Measurements from ENCODE around the gene MRPS6. TPM values are rescaled to one million over a fixed set of nuclear protein-coding genes. Genes with fewer than 3 reads are reported as not detected.
A peak's percentile ranks its signal among the peaks of the same experiment; 100 is the strongest.

MRPS6 gene
- total RNA-seq, 1 experiment from 2014 or later, result 32.6 TPM

DNA sequence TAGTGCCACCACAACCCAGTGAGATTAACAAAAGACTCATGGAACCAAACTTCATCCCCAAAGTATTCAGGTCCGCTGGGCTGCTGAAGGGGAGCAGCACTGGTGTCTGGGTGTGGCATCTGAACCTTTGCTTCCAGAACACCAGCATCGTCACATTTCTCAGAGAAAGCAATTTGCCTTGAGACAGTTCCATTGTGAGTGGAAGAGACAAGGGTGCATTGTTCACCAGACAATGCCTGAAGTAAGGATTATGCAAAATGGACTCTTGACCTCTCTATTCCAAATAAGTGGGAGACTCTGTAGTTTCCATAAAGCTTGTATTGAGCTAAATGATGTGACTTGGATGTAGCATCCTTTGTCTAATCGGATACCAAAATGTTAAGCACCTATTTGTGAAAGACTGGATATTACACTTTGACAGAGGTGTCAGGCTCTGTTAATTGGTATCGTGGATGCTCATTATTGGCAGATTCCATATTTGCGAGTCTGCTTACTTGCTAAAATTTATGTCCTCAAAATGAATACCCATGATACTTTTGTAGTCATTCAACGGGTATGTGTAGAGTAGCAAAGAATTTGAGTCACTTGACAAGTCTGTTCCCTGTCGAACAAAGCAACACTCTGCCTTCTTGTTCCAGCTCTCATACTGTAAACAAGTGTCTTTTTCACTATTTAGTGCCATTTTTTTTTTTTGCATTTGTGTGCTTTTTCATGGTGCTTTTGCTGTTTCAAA is 75.6 kb downstream of the MRPS6 start:
- no peak overlapping the region for H3K27ac ChIP-seq
- no peak overlapping the region for H3K4me3 ChIP-seq

DNA sequence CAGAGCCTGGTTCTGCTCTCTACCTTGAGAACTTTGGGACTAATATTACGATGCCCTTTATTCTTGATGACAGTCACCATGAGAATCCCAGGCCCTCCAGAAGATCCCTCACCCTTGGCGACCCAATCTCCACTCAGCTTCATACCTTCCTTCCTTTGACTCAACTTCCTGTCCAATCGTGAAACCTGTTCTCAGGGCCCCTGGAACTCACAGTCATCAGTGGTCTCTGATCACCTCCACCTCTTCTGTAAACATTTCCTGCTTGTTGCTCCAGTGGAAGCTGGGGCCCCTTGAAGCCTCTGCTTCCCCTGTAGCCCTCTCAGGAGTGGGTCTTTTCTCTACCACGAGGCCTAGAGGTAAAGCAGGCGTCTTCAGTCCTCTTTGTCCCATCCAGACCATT is 79.1 kb downstream of the MRPS6 start:
- no peak overlapping the region for H3K4me3 ChIP-seq
- H3K27me3 ChIP-seq, result no peaks in the 10 kb centered on the region
- peaks cover 9% of the 10 kb centered on the region; the same call in 1 of the 2 replicates for H3K4me1 ChIP-seq
- no peaks in the 10 kb centered on the region for H3K9me3 ChIP-seq (replicated peaks)
- no peaks in the 10 kb centered on the region for H3K36me3 ChIP-seq
- H3K27ac ChIP-seq, result no peak overlapping the region
- DNase-seq, result no peak

More for the DNA sequence above, 75.6 kb downstream of the MRPS6 start:
- H3K36me3 ChIP-seq, result no peaks in the 10 kb centered on the region
- no peak for DNase-seq
- H3K9me3 ChIP-seq (replicated peaks), result peaks cover 3% of the 10 kb centered on the region; the same call in 1 of the 2 replicates
- H3K4me1 ChIP-seq, result peaks cover 9% of the 10 kb centered on the region; the same call in 1 of the 2 replicates
- H3K27me3 ChIP-seq, result no peaks in the 10 kb centered on the region

DNA sequence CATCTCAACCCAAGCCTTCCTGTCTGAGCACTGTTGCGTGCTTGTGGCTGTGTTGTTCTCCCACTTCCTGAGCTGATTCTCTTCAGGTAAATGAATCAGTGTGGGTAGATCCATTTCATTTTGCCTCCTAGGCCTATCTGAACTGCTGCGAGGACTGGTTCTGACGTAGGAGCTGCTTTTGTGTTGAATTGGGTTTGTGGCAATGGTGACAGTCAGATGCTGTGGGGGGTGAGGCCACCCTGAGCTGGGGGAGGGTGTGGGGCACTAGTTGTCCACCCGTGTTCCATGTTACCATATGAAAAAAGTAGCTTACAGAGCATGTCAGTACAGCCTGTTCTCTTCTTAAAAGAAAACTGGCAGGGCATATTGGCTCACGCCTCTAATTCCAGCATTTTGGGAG is 81.5 kb downstream of the MRPS6 start:
- no peak overlapping the region for H3K27ac ChIP-seq
- no peaks in the 10 kb centered on the region for H3K9me3 ChIP-seq (replicated peaks)
- no peak for DNase-seq
- no peaks in the 10 kb centered on the region for H3K36me3 ChIP-seq
- H3K27me3 ChIP-seq, result no peaks in the 10 kb centered on the region
- H3K4me3 ChIP-seq, result no peak overlapping the region
- no peaks in the 10 kb centered on the region for H3K4me1 ChIP-seq

DNA sequence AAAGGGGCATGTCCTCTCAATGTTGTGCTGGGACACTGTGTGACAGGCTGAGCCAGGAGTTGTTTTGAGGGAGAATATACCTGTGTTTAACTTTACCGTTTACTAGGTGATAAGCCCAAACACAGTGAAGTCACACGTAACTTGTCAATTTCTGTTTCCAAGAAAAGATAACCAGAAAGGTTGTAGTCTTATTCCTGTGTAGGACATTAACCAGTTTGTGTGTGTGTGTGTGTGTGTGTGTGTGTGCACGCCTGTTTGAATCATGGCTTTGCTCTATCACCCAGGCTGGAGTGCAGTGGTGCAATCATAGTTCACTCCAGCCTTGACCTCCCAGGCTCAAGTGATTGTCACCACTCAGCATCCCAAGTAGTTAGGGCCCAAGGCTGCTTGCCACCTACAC is 83.6 kb downstream of the MRPS6 start:
- no peaks in the 10 kb centered on the region for H3K36me3 ChIP-seq
- H3K9me3 ChIP-seq (replicated peaks), result no peaks in the 10 kb centered on the region
- H3K4me3 ChIP-seq, result no peak overlapping the region
- no peak overlapping the region for H3K27ac ChIP-seq
- no peak for DNase-seq
- H3K27me3 ChIP-seq, result no peaks in the 10 kb centered on the region
- no peaks in the 10 kb centered on the region for H3K4me1 ChIP-seq

DNA sequence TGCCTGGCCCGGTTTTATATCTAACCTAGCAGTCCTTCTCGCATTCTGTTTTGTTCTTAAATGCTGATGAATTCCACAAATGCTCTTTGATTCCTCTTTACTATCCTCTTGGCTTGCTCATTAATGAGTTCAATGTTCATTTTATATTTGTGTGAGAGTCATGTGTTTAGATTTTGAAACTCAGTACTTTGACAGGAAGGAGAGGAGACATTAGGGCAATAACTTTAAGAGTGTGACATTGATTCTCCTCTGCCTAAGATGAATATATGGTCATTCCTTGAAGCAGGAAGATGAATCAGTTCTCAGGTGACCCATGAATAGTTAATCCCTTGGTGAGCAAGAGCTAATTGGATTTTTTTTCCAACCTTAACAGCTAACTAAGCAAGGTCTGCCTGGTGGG is 84.1 kb downstream of the MRPS6 start:
- H3K36me3 ChIP-seq, result no peaks in the 10 kb centered on the region
- H3K4me1 ChIP-seq, result no peaks in the 10 kb centered on the region
- no peak for DNase-seq
- no peaks in the 10 kb centered on the region for H3K9me3 ChIP-seq (replicated peaks)
- no peak overlapping the region for H3K27ac ChIP-seq
- H3K27me3 ChIP-seq, result no peaks in the 10 kb centered on the region
- H3K4me3 ChIP-seq, result no peak overlapping the region

DNA sequence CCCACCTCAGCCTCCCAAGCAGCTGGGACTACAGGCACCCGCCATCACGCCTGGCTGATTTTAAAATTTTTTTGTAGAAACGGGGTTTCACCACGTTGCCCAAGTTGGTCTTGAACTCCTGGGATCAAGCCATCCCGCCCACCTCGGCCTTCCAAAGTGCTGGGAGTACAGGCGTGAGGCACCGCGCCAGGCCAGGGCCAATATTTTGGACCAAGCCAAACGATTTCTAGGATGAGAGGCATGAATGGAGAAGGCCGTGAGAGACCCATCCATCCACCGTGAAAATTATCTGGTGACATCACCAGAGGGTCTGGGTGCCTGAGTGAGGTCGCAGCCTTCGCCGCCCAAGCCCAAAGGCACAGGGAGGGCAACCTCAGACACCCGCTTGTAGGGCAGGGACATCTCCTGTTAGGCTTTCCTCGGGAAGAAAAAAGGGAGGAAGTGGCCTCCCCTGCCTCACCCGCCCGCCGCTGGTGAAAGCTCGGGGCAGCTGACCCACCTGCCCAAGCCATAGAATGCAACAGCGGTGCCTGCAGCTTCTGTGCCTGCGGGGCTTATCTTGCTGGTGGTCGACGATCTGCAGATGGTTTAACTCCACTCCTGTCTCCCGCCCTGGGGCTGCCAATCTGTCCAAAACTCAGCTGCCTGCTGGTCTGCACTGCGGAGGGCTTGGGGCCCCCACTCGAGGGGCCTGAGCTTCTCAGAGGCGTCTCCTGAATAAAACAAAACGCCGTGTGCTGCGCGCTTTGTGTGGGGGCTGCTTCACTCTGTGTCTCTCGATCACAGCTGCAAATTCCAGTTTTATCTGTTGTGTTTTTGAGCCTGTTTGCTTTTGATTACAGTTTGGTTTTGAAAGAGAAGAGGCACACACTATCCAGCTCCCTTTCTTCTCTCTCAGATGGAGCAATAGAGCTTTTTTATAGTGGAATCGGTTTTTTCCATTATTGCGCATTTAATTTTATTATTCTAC is 85.8 kb downstream of the MRPS6 start:
- DNase-seq, result no peak
- no peak overlapping the region for H3K27ac ChIP-seq
- no peak overlapping the region for H3K4me3 ChIP-seq
- no peaks in the 10 kb centered on the region for H3K9me3 ChIP-seq (replicated peaks)
- no peaks in the 10 kb centered on the region for H3K4me1 ChIP-seq
- H3K36me3 ChIP-seq, result no peaks in the 10 kb centered on the region
- H3K27me3 ChIP-seq, result no peaks in the 10 kb centered on the region

DNA sequence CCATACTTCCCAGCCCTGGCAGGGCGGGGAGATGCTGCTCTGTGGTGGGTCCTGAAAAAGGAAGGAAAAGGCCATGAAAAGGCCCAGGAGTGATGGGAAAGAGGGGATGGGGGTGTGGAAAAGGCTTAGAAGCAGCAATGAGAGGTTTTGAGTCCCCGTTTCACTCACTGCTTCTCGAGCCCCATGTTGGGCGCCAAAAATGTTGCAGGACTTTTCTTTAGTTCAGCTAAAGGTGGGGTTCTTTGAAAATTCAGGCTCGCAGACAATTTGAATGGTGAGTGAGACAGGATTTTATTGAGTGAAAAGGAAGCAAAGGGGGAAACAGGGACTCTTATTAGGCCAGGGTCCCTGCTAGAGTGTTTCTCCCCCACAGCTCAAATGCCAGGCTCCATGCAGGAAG is 93.1 kb downstream of the MRPS6 start:
- Histone ChIP-seq H3K4me1 (no peaks in the 10 kb centered on the region), H3K27me3 (no peaks in the 10 kb centered on the region), H3K27ac (no peak overlapping the region), H3K36me3 (no peaks in the 10 kb centered on the region), H3K9me3 (replicated peaks) (peaks cover 19% of the 10 kb centered on the region; the same call in 1 of the 2 replicates), H3K4me3 (no peak overlapping the region)
- no peak for DNase-seq

DNA sequence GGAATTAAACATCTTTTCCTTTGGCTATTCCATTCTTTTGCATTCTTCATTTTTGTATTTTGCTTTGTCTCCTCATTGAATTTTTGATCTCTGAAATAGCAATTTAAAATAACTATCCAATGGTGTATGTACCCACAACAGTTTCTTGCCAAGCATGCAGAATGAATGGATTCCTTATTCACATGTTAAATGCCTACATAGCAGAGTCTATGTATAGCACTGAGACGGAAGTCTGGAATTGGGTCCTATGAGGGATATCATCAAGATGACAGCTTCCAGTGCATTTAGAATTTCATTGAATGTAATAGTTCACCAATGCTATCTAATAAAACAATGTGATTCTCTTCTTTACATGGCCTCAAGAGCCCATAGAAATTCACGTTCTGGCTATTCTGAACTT is 97.5 kb downstream of the MRPS6 start:
- H3K4me1 ChIP-seq, result no peaks in the 10 kb centered on the region
- no peaks in the 10 kb centered on the region for H3K27me3 ChIP-seq
- DNase-seq, result no peak
- no peak overlapping the region for H3K4me3 ChIP-seq
- peaks cover 10% of the 10 kb centered on the region; the same call in 1 of the 2 replicates for H3K9me3 ChIP-seq (replicated peaks)
- H3K36me3 ChIP-seq, result no peaks in the 10 kb centered on the region
- no peak overlapping the region for H3K27ac ChIP-seq

DNA sequence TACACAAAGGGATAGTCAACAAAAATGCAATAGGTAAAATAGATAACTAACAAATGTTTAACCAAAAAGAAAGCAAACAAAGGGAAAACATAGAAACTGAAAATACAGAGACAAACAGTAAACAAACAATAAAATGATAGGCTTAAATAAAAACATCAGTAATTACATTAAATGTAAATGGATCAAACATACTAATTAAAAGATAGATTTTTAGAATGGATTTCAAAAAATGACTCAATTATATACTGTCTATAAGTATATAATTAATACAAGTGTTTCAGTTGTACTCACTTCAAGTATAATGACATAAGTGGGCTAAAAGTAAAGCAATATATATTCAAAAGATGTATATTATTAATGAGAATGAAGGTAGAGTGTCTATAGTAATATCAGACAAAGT is 101.1 kb downstream of the MRPS6 start:
- Histone ChIP-seq H3K9me3 (replicated peaks) (no peaks in the 10 kb centered on the region), H3K4me1 (no peaks in the 10 kb centered on the region), H3K27me3 (no peaks in the 10 kb centered on the region), H3K36me3 (no peaks in the 10 kb centered on the region), H3K27ac (no peak overlapping the region), H3K4me3 (no peak overlapping the region)
- DNase-seq, result no peak

DNA sequence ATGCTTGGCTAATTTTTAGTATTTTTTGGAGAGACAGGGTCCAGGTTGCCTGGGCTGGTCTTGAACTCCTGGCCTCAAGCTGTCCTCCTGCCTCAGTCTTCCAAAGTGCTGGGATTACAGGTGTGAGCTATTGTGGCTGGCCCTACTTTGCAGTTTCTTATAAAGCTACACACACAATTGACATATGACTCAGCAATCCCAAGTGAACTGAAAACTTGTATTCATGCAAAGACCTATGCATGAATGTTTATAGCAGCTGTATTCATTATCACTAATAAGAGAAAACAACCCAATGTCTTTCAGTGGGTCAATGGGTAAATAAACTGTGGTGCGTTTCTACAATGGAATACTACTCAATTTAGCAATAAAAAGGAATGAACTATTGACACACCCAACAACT is 103.1 kb downstream of the MRPS6 start:
- Histone ChIP-seq H3K27me3 (no peaks in the 10 kb centered on the region), H3K9me3 (replicated peaks) (no peaks in the 10 kb centered on the region), H3K4me1 (no peaks in the 10 kb centered on the region), H3K27ac (no peak overlapping the region), H3K4me3 (no peak overlapping the region), H3K36me3 (no peaks in the 10 kb centered on the region)
- DNase-seq, result no peak

DNA sequence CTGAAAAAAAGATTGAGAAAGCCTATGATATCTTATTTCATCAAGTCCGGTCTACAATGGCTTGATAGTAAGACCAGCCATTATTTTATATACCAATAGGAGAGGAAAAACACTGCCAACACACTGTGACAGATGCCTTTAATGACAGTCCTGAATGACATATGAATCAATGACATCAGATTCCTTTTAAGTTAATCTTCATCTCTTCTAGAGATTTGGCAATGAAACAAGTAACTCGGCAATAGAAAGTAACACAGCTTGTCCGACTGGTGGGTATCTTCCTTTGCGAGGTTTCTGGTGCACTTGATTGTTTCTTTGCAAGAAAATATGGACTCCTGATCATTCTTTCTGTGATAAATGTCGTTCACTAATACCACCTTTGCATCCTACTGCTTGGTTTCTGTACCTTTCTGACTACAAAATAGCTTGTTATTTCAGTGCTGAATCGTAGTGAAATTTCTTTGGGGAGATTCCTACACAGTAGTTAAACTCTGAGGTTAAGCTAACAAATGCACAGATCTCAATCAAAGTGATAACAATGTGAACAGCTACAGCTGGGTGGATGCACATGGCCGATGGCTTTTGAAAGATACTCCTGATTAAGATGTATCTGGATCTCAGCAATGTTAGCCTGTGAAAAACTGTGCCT is 104.7 kb downstream of the MRPS6 start:
- Histone ChIP-seq H3K27me3 (no peaks in the 10 kb centered on the region), H3K4me1 (no peaks in the 10 kb centered on the region), H3K27ac (no peak overlapping the region), H3K9me3 (replicated peaks) (no peaks in the 10 kb centered on the region), H3K4me3 (no peak overlapping the region), H3K36me3 (no peaks in the 10 kb centered on the region)
- no peak for DNase-seq

DNA sequence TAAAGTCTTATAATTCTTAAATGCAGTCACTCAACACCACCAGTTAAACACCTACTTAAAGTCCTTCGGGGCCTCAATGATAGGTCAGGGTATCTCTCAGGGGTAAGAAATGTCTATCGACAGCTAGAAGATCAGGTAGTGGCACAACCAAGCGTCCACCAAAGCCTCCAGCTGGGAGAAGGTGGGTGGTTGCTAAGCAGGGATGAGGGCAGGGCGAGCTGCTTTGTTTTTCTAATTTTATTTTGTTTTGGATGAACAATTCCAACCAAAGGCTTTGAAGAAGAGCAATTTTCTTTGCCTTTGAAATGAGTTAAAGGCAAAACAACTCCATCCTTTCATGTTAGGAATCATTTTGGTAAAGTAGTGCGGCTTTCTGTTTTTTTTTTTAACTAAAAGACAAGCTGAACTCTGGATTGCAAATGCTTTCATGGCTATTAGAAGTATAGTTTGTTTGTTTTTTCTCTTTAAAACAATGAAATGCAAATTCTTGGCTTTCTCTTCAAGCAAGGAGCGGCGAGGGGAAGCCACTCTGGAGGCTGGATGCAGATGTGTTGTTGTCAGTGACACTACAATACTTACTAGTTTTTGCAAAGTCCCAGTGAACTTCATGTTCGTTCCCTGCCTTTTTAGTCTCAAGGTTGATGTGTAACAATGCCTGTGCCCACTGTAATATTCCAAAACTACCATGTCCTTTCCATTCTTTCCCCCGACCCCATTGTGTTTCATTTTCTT is 106.0 kb downstream of the MRPS6 start:
- Histone ChIP-seq H3K9me3 (replicated peaks) (no peaks in the 10 kb centered on the region), H3K36me3 (no peaks in the 10 kb centered on the region), H3K27me3 (no peaks in the 10 kb centered on the region), H3K4me1 (no peaks in the 10 kb centered on the region), H3K4me3 (no peak overlapping the region), H3K27ac (no peak overlapping the region)
- no peak for DNase-seq

DNA sequence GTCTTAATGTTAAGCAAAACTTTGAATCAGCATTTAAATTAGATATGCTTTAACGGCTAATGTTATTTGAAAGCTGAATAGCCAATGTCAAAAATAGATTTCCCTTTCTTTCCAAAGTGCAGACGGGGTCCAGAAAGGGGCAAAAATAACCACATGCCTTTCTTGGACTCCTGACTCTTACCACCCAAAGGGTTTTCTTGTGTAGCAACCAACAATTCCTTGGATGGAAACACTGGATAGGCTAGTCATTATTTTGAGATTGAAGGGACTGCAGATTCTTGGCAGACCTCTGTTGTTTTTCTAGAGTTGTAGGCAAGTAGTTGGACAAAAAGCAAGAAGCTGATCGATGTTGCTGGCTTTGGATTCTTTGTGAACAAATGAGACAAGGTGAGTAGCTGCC is 107.0 kb downstream of the MRPS6 start:
- Histone ChIP-seq H3K27me3 (peaks cover 2% of the 10 kb centered on the region; the same call in 1 of the 2 replicates), H3K27ac (no peak overlapping the region), H3K9me3 (replicated peaks) (no peaks in the 10 kb centered on the region), H3K4me1 (no peaks in the 10 kb centered on the region), H3K36me3 (no peaks in the 10 kb centered on the region), H3K4me3 (no peak overlapping the region)
- DNase-seq, result no peak

DNA sequence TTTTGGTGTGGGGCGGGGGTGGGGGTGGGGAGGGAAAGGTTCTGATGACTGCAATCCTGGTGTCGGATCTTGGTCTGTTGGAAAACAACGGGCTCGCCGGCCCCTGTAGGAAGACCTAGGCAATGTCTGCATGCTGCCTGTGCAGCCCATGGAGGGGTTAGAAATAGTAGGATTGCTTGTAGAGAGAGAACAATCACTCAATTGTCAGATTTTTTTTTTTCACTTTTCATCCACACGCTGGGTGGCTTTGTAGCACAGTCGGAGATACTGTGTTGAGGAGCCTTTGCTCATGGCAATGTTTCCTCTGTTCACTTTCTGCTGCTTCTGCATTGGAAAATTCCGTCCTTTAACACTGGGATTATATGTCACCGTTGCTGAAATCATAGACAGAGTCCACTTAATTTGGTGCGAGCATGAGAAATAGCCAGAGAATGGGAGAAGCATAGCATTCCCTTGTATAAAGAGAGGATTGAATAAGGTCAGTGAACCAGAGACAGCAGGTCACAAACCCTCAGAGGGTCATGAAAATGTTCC is 107.5 kb downstream of the MRPS6 start:
- no peaks in the 10 kb centered on the region for H3K9me3 ChIP-seq (replicated peaks)
- H3K4me1 ChIP-seq, result no peaks in the 10 kb centered on the region
- no peak overlapping the region for H3K27ac ChIP-seq
- H3K4me3 ChIP-seq, result peak overlapping the region; percentile 47
- H3K27me3 ChIP-seq, result peaks cover 2% of the 10 kb centered on the region; the same call in 1 of the 2 replicates
- DNase-seq, result peak; percentile 24 to 53
- no peaks in the 10 kb centered on the region for H3K36me3 ChIP-seq

All from SJCRH30 (cell line).